GM12865 (cell line): ENCODE data around the gene GLMN.

Experiments
- DNase-seq: peaks from one replicate; pipeline ENCODE4 v3.0.0; 2010; ENCODE audit warnings: low read depth
- H3K4me3 ChIP-seq: 2 replicates; pipeline ENCODE4 v1.5.1; 2011; ENCODE audit warnings: mild to moderate bottlenecking, low read depth, low read length, control low read depth
- CTCF ChIP-seq: IDR thresholded peaks from 2 replicates; pipeline ENCODE4 v1.5.1; 2011; ENCODE audit warnings: low read length, control low read depth, low read depth, inconsistent platforms; ENCODE audit not compliant: insufficient read depth; ENCODE audit errors: missing control alignments

Gene GLMN

GRCh38 chr1:92315766-92316599 is 17.2 kb upstream of the GLMN start:
- no peak for TF ChIP-seq CTCF
- H3K4me3 ChIP-seq, result no peak overlapping the region
- no peak for DNase-seq

GRCh38 chr1:92314024-92314423 is 15.2 kb upstream of the GLMN start:
- DNase-seq, result peak; percentile 3
- no peak for TF ChIP-seq CTCF
- H3K4me3 ChIP-seq, result no peak overlapping the region

- DNase-seq, result peak; percentile 20
- no peak overlapping the region for H3K4me3 ChIP-seq
- TF ChIP-seq CTCF, result peak; percentile 43
These were observed 11.4 kb upstream of the GLMN start for GRCh38 chr1:92310185-92310597.

- H3K4me3 ChIP-seq, result no peak overlapping the region
- no peak for TF ChIP-seq CTCF
- DNase-seq, result no peak
These were observed 9.2 kb upstream of the GLMN start for GRCh38 chr1:92307980-92308379.

- DNase-seq, result no peak
- TF ChIP-seq CTCF, result no peak
- H3K4me3 ChIP-seq, result no peak overlapping the region
These were observed 7.2 kb upstream of the GLMN start for GRCh38 chr1:92306020-92306419.

- H3K4me3 ChIP-seq, result no peak overlapping the region
- TF ChIP-seq CTCF, result no peak
- no peak for DNase-seq
These were observed 2.2 kb upstream of the GLMN start for GRCh38 chr1:92301021-92301420.
